Smooth muscle cell (in vitro differentiated cells): ENCODE measurements around the gene RALGAPB. TPM values are rescaled to one million over a fixed set of nuclear protein-coding genes. Genes with fewer than 3 reads are reported as not detected.

ENCODE experiments used
- DNase-seq: peaks from one replicate; lab custom pipeline; 2025; ENCODE audit not compliant: unreplicated experiment; lab: John Stamatoyannopoulos, UW
- H2AFZ ChIP-seq: fragments of 200-600 bp; sonication (generic); 2 replicates; pipeline ENCODE4 v1.6.0; 2016; ENCODE audit warnings: antibody characterized with exemption, low read depth, mild to moderate bottlenecking
- H3F3A ChIP-seq: fragments of 200-600 bp; sonication (generic); 2 replicates; pipeline ENCODE4 v1.6.0; 2017; ENCODE audit warnings: antibody characterized with exemption, low read depth
- H3K27ac ChIP-seq: fragments of 200-600 bp; sonication (generic); 2 replicates; pipeline ENCODE4 v1.5.1; 2016; ENCODE audit warnings: low read depth, mild to moderate bottlenecking
- H3K27me3 ChIP-seq: fragments of 200-600 bp; sonication (generic); 2 replicates; pipeline ENCODE4 v1.6.1; 2016; ENCODE audit warnings: low read depth, mild to moderate bottlenecking
- H3K36me3 ChIP-seq: fragments of 200-600 bp; sonication (generic); 2 replicates; pipeline ENCODE4 v1.5.1; 2016; ENCODE audit warnings: low read depth
- H3K4me1 ChIP-seq: fragments of 200-600 bp; sonication (generic); 2 replicates; pipeline ENCODE4 v1.5.1; 2016; ENCODE audit warnings: low read depth
- H3K4me2 ChIP-seq: fragments of 200-600 bp; sonication (generic); 2 replicates; pipeline ENCODE4 v1.6.0; 2016; ENCODE audit warnings: mild to moderate bottlenecking
- H3K4me3 ChIP-seq: fragments of 200-600 bp; sonication (generic); 2 replicates; pipeline ENCODE4 v1.5.1; 2016; ENCODE audit warnings: mild to moderate bottlenecking
- H3K79me2 ChIP-seq: fragments of 200-600 bp; sonication (generic); 2 replicates; pipeline ENCODE4 v1.6.0; 2016; ENCODE audit warnings: low read depth, mild to moderate bottlenecking
- H3K9ac ChIP-seq: fragments of 200-600 bp; sonication (generic); 2 replicates; pipeline ENCODE4 v1.6.0; 2016; ENCODE audit warnings: low read depth
- H3K9me3 ChIP-seq: fragments of 200-600 bp; sonication (generic); replicated peaks from 2 replicates; pipeline ENCODE4 v1.5.1; 2016; ENCODE audit warnings: low read depth
- H4K20me1 ChIP-seq: fragments of 200-600 bp; sonication (generic); 2 replicates; pipeline ENCODE4 v1.6.0; 2016; ENCODE audit warnings: low read depth
- CTCF ChIP-seq: fragments of 200-600 bp; sonication (generic); IDR thresholded peaks from 2 replicates; pipeline ENCODE4 v1.5.1; 2017; ENCODE audit warnings: borderline replicate concordance, mild to moderate bottlenecking, antibody characterized with exemption; ENCODE audit not compliant: insufficient read depth, poor library complexity, severe bottlenecking
- WGBS: methylation state at CpG from one replicate; pipeline ENCODE4 v1.1.7; 2016; ENCODE audit warnings: low lambda C conversion rate; 5-methylcytosine and 5-hydroxymethylcytosine counted together
- polyA plus RNA-seq: library from polyadenylated mRNA; unstranded; fragments of >200 nt; fragmentation: Nextera tagmentation; extraction: Ambion mirVana; gene quantifications from 2 replicates; pipeline ENCODE4 v1.2.1, GENCODE V29; 2016
- total RNA-seq: library from RNA; depleted of rRNA; stranded (reverse); fragments of >200 nt; gene quantifications from 2 replicates; pipeline ENCODE4 v1.2.3, GENCODE V29; 2014

The RALGAPB gene
- total and polyA plus RNA-seq, 2 experiments from 2014 or later = 8.9 to 43.2 TPM

GRCh38 chr20:38554986-38555385 is 82.3 kb downstream of the RALGAPB start:
- Histone ChIP-seq H3K4me1 (no peaks in the 10 kb centered on the region), H3K36me3 (peaks cover 75% of the 10 kb centered on the region), H2AFZ (no peak overlapping the region), H3F3A (no peaks in the 10 kb centered on the region), H3K4me3 (no peak overlapping the region), H3K9me3 (no peaks in the 10 kb centered on the region), H3K27ac (no peak overlapping the region), H3K4me2 (no peak overlapping the region), H3K27me3 (no peaks in the 10 kb centered on the region), H4K20me1 (peaks cover 9% of the 10 kb centered on the region), H3K9ac (no peak overlapping the region), H3K79me2 (no peaks in the 10 kb centered on the region)
- DNase-seq = no peak
- WGBS = 96% methylated on average over 2 of the region's 2 CpGs
- no peak for TF ChIP-seq CTCF

- TF ChIP-seq CTCF = no peak
- no peaks in the 10 kb centered on the region for H3K9me3 ChIP-seq
- peaks cover 77% of the 10 kb centered on the region for H3K36me3 ChIP-seq
- no peak overlapping the region for H3K4me3 ChIP-seq
- H3K4me2 ChIP-seq = no peak overlapping the region
- no peaks in the 10 kb centered on the region for H3K4me1 ChIP-seq
- H4K20me1 ChIP-seq = peaks cover 9% of the 10 kb centered on the region
- H3K27me3 ChIP-seq = no peaks in the 10 kb centered on the region
- H3K79me2 ChIP-seq = no peaks in the 10 kb centered on the region
- H3K9ac ChIP-seq = no peak overlapping the region
- no peak overlapping the region for H3K27ac ChIP-seq
- no peaks in the 10 kb centered on the region for H3F3A ChIP-seq
- DNase-seq = no peak
- no peak overlapping the region for H2AFZ ChIP-seq
Observed at GRCh38 chr20:38555395-38555794, 82.8 kb downstream of the RALGAPB start.

DNA sequence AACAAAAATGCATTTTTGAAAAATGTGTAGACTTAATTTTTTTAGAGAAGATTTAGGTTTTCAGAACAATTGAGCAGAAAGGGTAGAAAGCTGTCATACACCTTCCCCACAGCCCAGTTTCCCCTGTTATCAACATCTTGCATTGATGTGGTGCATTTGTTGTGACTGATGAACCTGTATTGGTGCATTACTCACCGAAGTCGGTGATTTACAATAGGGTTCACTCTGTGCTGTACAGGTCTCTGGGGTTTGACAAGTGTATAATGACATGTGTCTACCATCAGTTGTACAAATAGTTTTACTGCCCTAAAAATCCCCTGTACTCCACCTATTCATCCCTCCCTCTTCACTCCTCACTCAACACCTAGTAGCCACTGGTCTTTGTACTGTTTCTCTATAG is 84.5 kb downstream of the RALGAPB start:
- WGBS = 100% methylated on average over 2 of the region's 2 CpGs
- Histone ChIP-seq H3K4me2 (no peak overlapping the region), H3K27me3 (no peaks in the 10 kb centered on the region), H3K9me3 (no peaks in the 10 kb centered on the region), H2AFZ (no peak overlapping the region), H4K20me1 (peaks cover 9% of the 10 kb centered on the region), H3K36me3 (peaks cover 65% of the 10 kb centered on the region), H3F3A (no peaks in the 10 kb centered on the region), H3K9ac (no peak overlapping the region), H3K4me1 (no peaks in the 10 kb centered on the region), H3K4me3 (no peak overlapping the region), H3K27ac (no peak overlapping the region), H3K79me2 (no peaks in the 10 kb centered on the region)
- DNase-seq = no peak
- TF ChIP-seq CTCF = no peak

DNA sequence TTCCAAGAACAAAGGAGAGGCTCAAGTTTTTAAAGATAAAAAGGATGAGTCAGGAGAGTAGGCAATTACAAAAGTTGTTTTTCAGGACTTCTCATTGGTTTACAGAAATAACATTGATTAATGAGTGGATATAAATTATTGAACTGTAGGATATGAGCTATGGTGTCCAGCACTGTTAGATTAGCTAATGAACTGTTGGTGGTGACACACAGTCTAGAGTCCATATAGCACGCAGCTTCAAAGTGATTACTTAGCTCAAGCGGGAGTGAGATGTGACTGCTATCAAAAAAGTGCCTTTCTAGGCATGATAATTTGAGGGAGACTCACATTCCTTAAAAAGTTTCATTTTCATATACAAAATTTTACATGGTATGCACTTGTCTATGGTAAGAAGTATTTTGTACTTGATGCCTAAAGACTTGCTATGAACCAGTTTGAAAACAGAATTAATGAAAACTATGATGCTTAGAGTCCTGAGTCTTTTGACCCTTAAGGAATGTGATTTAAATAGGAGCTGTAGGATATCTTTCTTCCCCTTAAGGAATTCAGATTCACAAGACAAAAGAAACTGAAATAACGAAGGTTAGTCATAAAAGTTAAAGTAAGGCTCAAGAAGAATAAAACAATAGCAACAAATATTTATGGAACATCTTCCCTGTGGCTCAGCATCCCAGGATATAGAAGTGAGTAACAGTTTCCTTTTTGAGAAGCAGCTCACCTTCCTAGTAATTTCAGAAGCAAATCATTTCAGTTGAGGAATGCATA is 86.1 kb downstream of the RALGAPB start:
- Histone ChIP-seq H3K4me1 (no peaks in the 10 kb centered on the region), H3K4me2 (no peak overlapping the region), H3K9me3 (no peaks in the 10 kb centered on the region), H3K4me3 (no peak overlapping the region), H3K36me3 (peaks cover 67% of the 10 kb centered on the region), H3K27ac (no peak overlapping the region), H3K79me2 (no peaks in the 10 kb centered on the region), H4K20me1 (peaks cover 9% of the 10 kb centered on the region), H3F3A (no peaks in the 10 kb centered on the region), H3K9ac (no peak overlapping the region), H2AFZ (no peak overlapping the region), H3K27me3 (no peaks in the 10 kb centered on the region)
- TF ChIP-seq CTCF = no peak
- 86% methylated on average over 3 of the region's 3 CpGs for WGBS
- DNase-seq = no peak
